H9 (cell line): ENCODE measurements around the gene HEXIM1. TPM values are rescaled to one million over a fixed set of nuclear protein-coding genes. Genes with fewer than 3 reads are reported as not detected.

Experiments
- DNase-seq: peaks from one replicate; pipeline ENCODE4 v3.0.0-alpha.2; 2017
- H2AFZ ChIP-seq: one replicate; pipeline ENCODE4 v1.6.1; 2013; ENCODE audit warnings: mild to moderate bottlenecking, low read length, control low read depth, moderate library complexity
- H2AK5ac ChIP-seq: 2 replicates; pipeline ENCODE4 v1.6.1; 2013; ENCODE audit warnings: low read length, control low read depth, mixed read lengths; ENCODE audit not compliant: insufficient read length
- H2BK120ac ChIP-seq: one replicate; pipeline ENCODE4 v1.6.1; 2013; ENCODE audit warnings: low read depth, mild to moderate bottlenecking, low read length, control low read depth, inconsistent platforms; ENCODE audit not compliant: poor library complexity, severe bottlenecking
- H2BK12ac ChIP-seq: 2 replicates; pipeline ENCODE4 v1.6.1; 2013; ENCODE audit warnings: low read length, control low read depth, mixed read lengths, low read depth; ENCODE audit not compliant: insufficient read length
- H2BK15ac ChIP-seq: 2 replicates; pipeline ENCODE4 v1.6.1; 2013; ENCODE audit warnings: low read depth, low read length, control low read depth
- H2BK20ac ChIP-seq: one replicate; pipeline ENCODE4 v1.6.1; 2013; ENCODE audit warnings: low read depth, mild to moderate bottlenecking, low read length, control low read depth, inconsistent platforms; ENCODE audit not compliant: poor library complexity, severe bottlenecking
- H2BK5ac ChIP-seq: 2 replicates; pipeline ENCODE4 v1.6.1; 2013; ENCODE audit warnings: low read length, control low read depth, mixed read lengths; ENCODE audit not compliant: insufficient read length
- H3K14ac ChIP-seq: 2 replicates; pipeline ENCODE4 v1.6.1; 2013; ENCODE audit warnings: low read length, control low read depth; ENCODE audit not compliant: insufficient read depth
- H3K18ac ChIP-seq: 2 replicates; pipeline ENCODE4 v1.6.1; 2013; ENCODE audit warnings: low read depth, mild to moderate bottlenecking, mixed read lengths, low read length, control low read depth; ENCODE audit not compliant: insufficient read length
- H3K23ac ChIP-seq: 2 replicates; pipeline ENCODE4 v1.6.1; 2013; ENCODE audit warnings: low read length, control low read depth, mixed read lengths, low read depth; ENCODE audit not compliant: insufficient read length
- H3K23me2 ChIP-seq: 2 replicates; pipeline ENCODE4 v1.6.1; 2013; ENCODE audit warnings: low read depth, mild to moderate bottlenecking, mixed read lengths, low read length, control low read depth; ENCODE audit not compliant: insufficient read length, poor library complexity, severe bottlenecking
- H3K27ac ChIP-seq: 2 replicates; pipeline ENCODE4 v1.5.1; 2013; ENCODE audit warnings: low read length, control low read depth, mixed read lengths, low read depth; ENCODE audit not compliant: insufficient read length
- H3K27me3 ChIP-seq: 2 replicates; pipeline ENCODE4 v1.6.1; 2013; ENCODE audit warnings: low read length, control low read depth, inconsistent platforms; ENCODE audit not compliant: insufficient read depth
- H3K4ac ChIP-seq: 2 replicates; pipeline ENCODE4 v1.6.1; 2013; ENCODE audit warnings: low read depth, mild to moderate bottlenecking, control low read depth, inconsistent platforms, low read length, moderate library complexity
- H3K4me1 ChIP-seq: 2 replicates; pipeline ENCODE4 v1.6.1; 2013; ENCODE audit warnings: low read length, control low read depth, inconsistent platforms; ENCODE audit not compliant: insufficient read depth
- H3K4me2 ChIP-seq: 2 replicates; pipeline ENCODE4 v1.6.1; 2013; ENCODE audit warnings: low read length, control low read depth, mixed read lengths; ENCODE audit not compliant: insufficient read length, insufficient read depth
- H3K56ac ChIP-seq: 2 replicates; pipeline ENCODE4 v1.6.1; 2013; ENCODE audit warnings: low read depth, mild to moderate bottlenecking, mixed read lengths, low read length, control low read depth; ENCODE audit not compliant: insufficient read length
- H3K79me1 ChIP-seq: 2 replicates; pipeline ENCODE4 v1.6.1; 2013; ENCODE audit warnings: low read depth, mild to moderate bottlenecking, moderate library complexity, low read length, control low read depth, inconsistent platforms; ENCODE audit not compliant: insufficient read depth, poor library complexity, severe bottlenecking
- H3K79me2 ChIP-seq: 2 replicates; pipeline ENCODE4 v1.6.1; 2013; ENCODE audit warnings: low read length, control low read depth, inconsistent platforms; ENCODE audit not compliant: insufficient read depth
- H3K9ac ChIP-seq: 2 replicates; pipeline ENCODE4 v1.6.1; 2013; ENCODE audit warnings: low read length, control low read depth, mixed read lengths; ENCODE audit not compliant: insufficient read length; ENCODE audit errors: extremely low read depth
- H3K9me3 ChIP-seq: one replicate; pipeline ENCODE4 v1.6.1; 2013; ENCODE audit warnings: low read depth, low read length, inconsistent platforms; ENCODE audit not compliant: control insufficient read depth
- H3T11ph ChIP-seq: one replicate; pipeline ENCODE4 v1.6.1; 2013; ENCODE audit warnings: mild to moderate bottlenecking, low read length, control low read depth, inconsistent platforms
- H4K20me1 ChIP-seq: one replicate; pipeline ENCODE4 v1.6.1; 2013; ENCODE audit not compliant: control insufficient read depth, insufficient read length, insufficient read depth
- H4K5ac ChIP-seq: 2 replicates; pipeline ENCODE4 v1.6.1; 2013; ENCODE audit warnings: low read depth, mild to moderate bottlenecking, mixed read lengths, low read length, control low read depth; ENCODE audit not compliant: insufficient read length
- H4K8ac ChIP-seq: replicated peaks from 2 replicates; pipeline ENCODE4 v1.6.1; 2013; ENCODE audit warnings: low read length, control low read depth, mixed read lengths, low read depth; ENCODE audit not compliant: insufficient read length
- H4K91ac ChIP-seq: 2 replicates; pipeline ENCODE4 v1.6.1; 2013; ENCODE audit warnings: low read depth, mild to moderate bottlenecking, moderate library complexity, mixed read lengths, low read length, control low read depth; ENCODE audit not compliant: insufficient read length
- H3K27ac Mint-ChIP-seq, 3 experiments: 2 replicates in 2 of 3; 3 replicates in 1 of 3; pipeline ENCODE4 v1.8.0; 2020 to 2021; ENCODE audit warnings: mixed read lengths in 3 of 3, mild to moderate bottlenecking in 1 of 3, moderate library complexity in 1 of 3
- H3K27me3 Mint-ChIP-seq: 2 replicates; pipeline ENCODE4 v1.8.0; 2021; ENCODE audit warnings: low read depth, mild to moderate bottlenecking, moderate library complexity, mixed read lengths
- H3K36me3 Mint-ChIP-seq, 3 experiments: 2 replicates in 2 of 3; 3 replicates in 1 of 3; pipeline ENCODE4 v1.8.0; 2020 to 2021; ENCODE audit warnings: low read depth in 3 of 3, mixed read lengths in 3 of 3; ENCODE audit not compliant: insufficient read depth in 1 of 3
- H3K4me1 Mint-ChIP-seq, 2 experiments: 2 replicates each; pipeline ENCODE4 v1.8.0; 2020; ENCODE audit warnings: mixed read lengths in 2 of 2
- H3K4me3 Mint-ChIP-seq, 2 experiments: 2 replicates in 1 of 2; 3 replicates in 1 of 2; pipeline ENCODE4 v1.8.0; 2020 to 2021; ENCODE audit warnings: mild to moderate bottlenecking in 2 of 2, mixed read lengths in 2 of 2, moderate library complexity in 1 of 2
- H3K9me3 Mint-ChIP-seq, 2 experiments: 2 replicates in 1 of 2; 3 replicates in 1 of 2; pipeline ENCODE4 v1.8.0; 2020; ENCODE audit warnings: mild to moderate bottlenecking in 2 of 2, mixed read lengths in 2 of 2, moderate library complexity in 1 of 2
- WGBS: extraction: QIAGEN DNeasy Blood & Tissue Kit; methylation state at CpG from one replicate; pipeline ENCODE4 v1.1.7; 2013; ENCODE audit warnings: missing lambda C conversion rate, low lambda C conversion rate, mixed read lengths; ENCODE audit not compliant: insufficient read length; ENCODE audit errors: extremely low coverage; 5-methylcytosine and 5-hydroxymethylcytosine counted together
- total RNA-seq: library from RNA; stranded (reverse); gene quantifications from 2 replicates; pipeline ENCODE4 v1.2.1, GENCODE V29; 2021
- TF ChIP-seq, protein P1 (sequence below): fragments of 200-600 bp; sonication (generic); conservative IDR thresholded peaks from 3 replicates; pipeline ENCODE4 v1.8.0; 2021; ENCODE audit warnings: antibody characterized with exemption, mild to moderate bottlenecking

The HEXIM1 gene
- total RNA-seq, 1 experiment from 2014 or later, result 32.4 TPM

DNA sequence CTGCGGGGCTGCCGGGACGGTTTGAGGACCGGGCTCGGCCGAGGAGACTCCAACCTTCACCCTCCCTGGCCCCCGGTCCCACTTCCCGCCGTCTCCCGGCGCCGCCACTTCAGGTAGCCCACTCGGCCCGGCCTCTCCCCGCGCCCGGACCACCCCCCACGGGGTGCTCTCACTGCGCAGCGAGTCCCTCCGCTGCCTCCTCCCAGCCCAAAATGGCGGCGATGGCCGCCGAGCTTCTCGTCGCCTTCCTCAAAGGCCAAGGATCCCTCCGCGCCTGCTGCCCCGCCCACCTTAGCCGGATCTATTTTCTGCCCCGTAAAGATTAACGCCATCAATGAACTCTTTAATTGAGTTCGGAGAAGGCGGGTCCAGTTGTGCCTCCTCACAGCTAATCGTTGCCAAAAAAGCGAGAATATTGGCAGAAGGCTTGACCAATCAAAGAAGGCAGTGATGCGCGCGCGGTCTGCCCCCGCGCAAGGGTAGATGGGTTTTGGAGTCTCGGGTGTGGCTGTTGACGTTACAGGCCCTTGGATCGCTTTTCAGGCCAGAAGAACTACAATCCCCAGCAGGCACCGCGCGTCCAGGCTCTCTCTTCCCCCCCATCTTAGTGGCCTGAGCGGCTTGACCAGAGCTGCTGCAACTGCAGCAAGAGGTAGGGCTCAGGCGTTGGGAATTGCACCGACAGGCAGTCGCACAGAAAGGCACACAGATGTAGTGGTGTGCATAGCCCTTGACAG, 13.2 kb downstream of the HEXIM1 start, which contains the start of gene HEXIM2:
Gene HEXIM2, plus strand, starts transcription at position 588 of the 737 bp plus-strand sequence. CDS start 919 bp downstream, outside the sequence.
- no peak within 1 kb of the TSS for H2BK20ac ChIP-seq

More for the DNA sequence above, 13.2 kb downstream of the HEXIM1 start, which contains the start of gene HEXIM2:
- Mint-ChIP-seq H3K27ac (peak within 1 kb of the TSS; percentile 97 to 98 (median 98)), H3K4me1 (peaks cover 18 to 21% of the 10 kb centered on the region in 2 experiments), H3K27me3 (no peaks in the 10 kb centered on the region), H3K9me3 (no peaks in the 10 kb centered on the region), H3K36me3 (peaks cover 2 to 22% (median 11%) of the 10 kb centered on the region in 3 experiments; a peak in 6 of 7 replicates), H3K4me3 (peak within 1 kb of the TSS; percentile 92 to 98)
- no CpG with 5 or more reads among the region's 53 CpGs for WGBS
- Histone ChIP-seq H3K14ac (peak within 1 kb of the TSS; percentile 100), H2AK5ac (no peak within 1 kb of the TSS), H3K27ac (peak within 1 kb of the TSS; percentile 73), H2BK120ac (peak within 1 kb of the TSS; percentile 99), H2AFZ (no peak within 1 kb of the TSS), H2BK5ac (peak within 1 kb of the TSS; percentile 94), H3K79me2 (no peaks in the 10 kb centered on the region), H3K23me2 (peaks cover 6% of the 10 kb centered on the region), H3K4me2 (peak within 1 kb of the TSS; percentile 97), H3K23ac (no peak within 1 kb of the TSS), H3K18ac (peak within 1 kb of the TSS; percentile 100), H4K8ac (no peak within 1 kb of the TSS), H2BK15ac (0 out of 2 replicates have a peak within 1 kb of the TSS, but pooled peaks have one; percentile 29), H4K91ac (peak within 1 kb of the TSS; percentile 100), H3K9me3 (no peaks in the 10 kb centered on the region), H3K4me1 (0 out of 2 replicates have a peak, but pooled peaks cover 2% of the 10 kb centered on the region), H3K56ac (peak within 1 kb of the TSS; percentile 87), H3T11ph (peak within 1 kb of the TSS; percentile 97), H4K5ac (peak within 1 kb of the TSS; percentile 97), H3K9ac (peak within 1 kb of the TSS; percentile 99), H3K79me1 (no peaks in the 10 kb centered on the region), H2BK12ac (peak within 1 kb of the TSS; percentile 82), H3K27me3 (no peaks in the 10 kb centered on the region), H4K20me1 (no peaks in the 10 kb centered on the region), H3K4ac (peak within 1 kb of the TSS; percentile 96; the same call in 1 of the 2 replicates)
- DNase-seq, result peak; percentile 100
- TF ChIP-seq, protein P1, sequence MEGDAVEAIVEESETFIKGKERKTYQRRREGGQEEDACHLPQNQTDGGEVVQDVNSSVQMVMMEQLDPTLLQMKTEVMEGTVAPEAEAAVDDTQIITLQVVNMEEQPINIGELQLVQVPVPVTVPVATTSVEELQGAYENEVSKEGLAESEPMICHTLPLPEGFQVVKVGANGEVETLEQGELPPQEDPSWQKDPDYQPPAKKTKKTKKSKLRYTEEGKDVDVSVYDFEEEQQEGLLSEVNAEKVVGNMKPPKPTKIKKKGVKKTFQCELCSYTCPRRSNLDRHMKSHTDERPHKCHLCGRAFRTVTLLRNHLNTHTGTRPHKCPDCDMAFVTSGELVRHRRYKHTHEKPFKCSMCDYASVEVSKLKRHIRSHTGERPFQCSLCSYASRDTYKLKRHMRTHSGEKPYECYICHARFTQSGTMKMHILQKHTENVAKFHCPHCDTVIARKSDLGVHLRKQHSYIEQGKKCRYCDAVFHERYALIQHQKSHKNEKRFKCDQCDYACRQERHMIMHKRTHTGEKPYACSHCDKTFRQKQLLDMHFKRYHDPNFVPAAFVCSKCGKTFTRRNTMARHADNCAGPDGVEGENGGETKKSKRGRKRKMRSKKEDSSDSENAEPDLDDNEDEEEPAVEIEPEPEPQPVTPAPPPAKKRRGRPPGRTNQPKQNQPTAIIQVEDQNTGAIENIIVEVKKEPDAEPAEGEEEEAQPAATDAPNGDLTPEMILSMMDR, result no peak
